Smooth muscle cell (in vitro differentiated cells): ENCODE measurements around the gene LRRC2. TPM values are rescaled to one million over a fixed set of nuclear protein-coding genes. Genes with fewer than 3 reads are reported as not detected.

ENCODE experiments used
- DNase-seq: peaks from one replicate; lab custom pipeline; 2025; ENCODE audit not compliant: unreplicated experiment; lab: John Stamatoyannopoulos, UW
- H2AFZ ChIP-seq: fragments of 200-600 bp; sonication (generic); 2 replicates; pipeline ENCODE4 v1.6.0; 2016; ENCODE audit warnings: antibody characterized with exemption, low read depth, mild to moderate bottlenecking
- H3F3A ChIP-seq: fragments of 200-600 bp; sonication (generic); 2 replicates; pipeline ENCODE4 v1.6.0; 2017; ENCODE audit warnings: antibody characterized with exemption, low read depth
- H3K27ac ChIP-seq: fragments of 200-600 bp; sonication (generic); 2 replicates; pipeline ENCODE4 v1.5.1; 2016; ENCODE audit warnings: low read depth, mild to moderate bottlenecking
- H3K27me3 ChIP-seq: fragments of 200-600 bp; sonication (generic); 2 replicates; pipeline ENCODE4 v1.6.1; 2016; ENCODE audit warnings: low read depth, mild to moderate bottlenecking
- H3K36me3 ChIP-seq: fragments of 200-600 bp; sonication (generic); 2 replicates; pipeline ENCODE4 v1.5.1; 2016; ENCODE audit warnings: low read depth
- H3K4me1 ChIP-seq: fragments of 200-600 bp; sonication (generic); 2 replicates; pipeline ENCODE4 v1.5.1; 2016; ENCODE audit warnings: low read depth
- H3K4me2 ChIP-seq: fragments of 200-600 bp; sonication (generic); 2 replicates; pipeline ENCODE4 v1.6.0; 2016; ENCODE audit warnings: mild to moderate bottlenecking
- H3K4me3 ChIP-seq: fragments of 200-600 bp; sonication (generic); 2 replicates; pipeline ENCODE4 v1.5.1; 2016; ENCODE audit warnings: mild to moderate bottlenecking
- H3K79me2 ChIP-seq: fragments of 200-600 bp; sonication (generic); 2 replicates; pipeline ENCODE4 v1.6.0; 2016; ENCODE audit warnings: low read depth, mild to moderate bottlenecking
- H3K9ac ChIP-seq: fragments of 200-600 bp; sonication (generic); 2 replicates; pipeline ENCODE4 v1.6.0; 2016; ENCODE audit warnings: low read depth
- H3K9me3 ChIP-seq: fragments of 200-600 bp; sonication (generic); replicated peaks from 2 replicates; pipeline ENCODE4 v1.5.1; 2016; ENCODE audit warnings: low read depth
- H4K20me1 ChIP-seq: fragments of 200-600 bp; sonication (generic); 2 replicates; pipeline ENCODE4 v1.6.0; 2016; ENCODE audit warnings: low read depth
- WGBS: methylation state at CpG from one replicate; pipeline ENCODE4 v1.1.7; 2016; ENCODE audit warnings: low lambda C conversion rate; 5-methylcytosine and 5-hydroxymethylcytosine counted together
- polyA plus RNA-seq: library from polyadenylated mRNA; unstranded; fragments of >200 nt; fragmentation: Nextera tagmentation; extraction: Ambion mirVana; gene quantifications from 2 replicates; pipeline ENCODE4 v1.2.1, GENCODE V29; 2016
- total RNA-seq: library from RNA; depleted of rRNA; stranded (reverse); fragments of >200 nt; gene quantifications from 2 replicates; pipeline ENCODE4 v1.2.3, GENCODE V29; 2014
- TF ChIP-seq, protein P1 (sequence below): fragments of 200-600 bp; sonication (generic); IDR thresholded peaks from 2 replicates; pipeline ENCODE4 v1.5.1; 2017; ENCODE audit warnings: borderline replicate concordance, mild to moderate bottlenecking, antibody characterized with exemption; ENCODE audit not compliant: insufficient read depth, poor library complexity, severe bottlenecking

LRRC2 gene
- total and polyA plus RNA-seq, 2 experiments from 2014 or later = 2.0 to 2.7 TPM

DNA sequence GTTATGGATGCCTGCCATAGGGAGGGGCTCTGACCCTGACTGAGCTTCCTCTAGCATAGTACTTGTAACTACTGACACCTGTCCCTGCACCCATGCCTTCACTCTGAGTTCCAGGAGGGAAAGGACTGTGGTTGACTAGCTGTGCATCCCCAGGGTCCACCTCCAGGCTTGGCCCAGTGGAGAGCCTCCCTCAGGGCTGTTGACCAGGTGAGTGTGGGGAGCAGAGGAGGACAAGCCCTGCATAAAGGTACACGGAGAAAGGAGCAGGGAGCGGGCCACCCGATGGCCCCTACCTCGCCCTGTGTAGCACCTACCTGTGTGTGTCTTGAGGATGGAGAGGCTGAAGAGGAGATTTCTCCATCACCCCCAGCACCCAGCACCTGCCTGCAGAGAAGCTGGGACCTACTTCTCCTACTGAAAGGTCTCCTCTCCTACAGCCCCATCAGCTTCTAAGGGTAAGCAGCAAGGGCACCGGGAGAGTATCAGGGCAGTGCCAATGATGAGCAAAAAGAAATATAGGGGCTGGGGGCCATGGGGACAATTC is 94.7 kb downstream of the LRRC2 start:
- Histone ChIP-seq H3K27ac (no peak overlapping the region), H3K9me3 (no peaks in the 10 kb centered on the region), H3K9ac (no peak overlapping the region), H2AFZ (no peak overlapping the region), H4K20me1 (no peaks in the 10 kb centered on the region), H3F3A (no peaks in the 10 kb centered on the region), H3K4me3 (no peak overlapping the region), H3K79me2 (no peaks in the 10 kb centered on the region), H3K4me2 (no peak overlapping the region), H3K36me3 (no peaks in the 10 kb centered on the region), H3K4me1 (no peaks in the 10 kb centered on the region), H3K27me3 (peaks cover 3% of the 10 kb centered on the region)
- DNase-seq = no peak
- TF ChIP-seq, protein P1, sequence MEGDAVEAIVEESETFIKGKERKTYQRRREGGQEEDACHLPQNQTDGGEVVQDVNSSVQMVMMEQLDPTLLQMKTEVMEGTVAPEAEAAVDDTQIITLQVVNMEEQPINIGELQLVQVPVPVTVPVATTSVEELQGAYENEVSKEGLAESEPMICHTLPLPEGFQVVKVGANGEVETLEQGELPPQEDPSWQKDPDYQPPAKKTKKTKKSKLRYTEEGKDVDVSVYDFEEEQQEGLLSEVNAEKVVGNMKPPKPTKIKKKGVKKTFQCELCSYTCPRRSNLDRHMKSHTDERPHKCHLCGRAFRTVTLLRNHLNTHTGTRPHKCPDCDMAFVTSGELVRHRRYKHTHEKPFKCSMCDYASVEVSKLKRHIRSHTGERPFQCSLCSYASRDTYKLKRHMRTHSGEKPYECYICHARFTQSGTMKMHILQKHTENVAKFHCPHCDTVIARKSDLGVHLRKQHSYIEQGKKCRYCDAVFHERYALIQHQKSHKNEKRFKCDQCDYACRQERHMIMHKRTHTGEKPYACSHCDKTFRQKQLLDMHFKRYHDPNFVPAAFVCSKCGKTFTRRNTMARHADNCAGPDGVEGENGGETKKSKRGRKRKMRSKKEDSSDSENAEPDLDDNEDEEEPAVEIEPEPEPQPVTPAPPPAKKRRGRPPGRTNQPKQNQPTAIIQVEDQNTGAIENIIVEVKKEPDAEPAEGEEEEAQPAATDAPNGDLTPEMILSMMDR = no peak
- 92% methylated on average over 5 of the region's 5 CpGs for WGBS

DNA sequence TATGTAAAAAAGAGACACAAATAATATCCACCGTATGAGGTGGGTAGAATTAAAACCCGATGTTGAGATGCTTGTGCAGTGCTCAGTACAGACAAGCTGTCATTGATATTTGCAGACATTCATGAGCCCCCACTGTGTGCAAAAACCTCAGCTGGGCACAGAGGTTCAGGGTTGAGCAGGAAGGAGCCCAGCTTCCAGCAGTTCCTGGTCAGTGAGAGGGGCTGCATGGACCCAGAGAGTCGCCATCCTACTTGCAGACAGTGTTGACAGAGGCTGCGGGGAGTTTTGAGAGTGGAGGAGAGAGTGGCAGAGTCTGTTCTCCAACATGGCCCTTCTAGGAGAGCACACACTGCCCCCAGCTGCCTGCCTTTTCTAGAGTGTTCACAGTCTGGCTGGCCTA is 95.3 kb downstream of the LRRC2 start:
- no peaks in the 10 kb centered on the region for H3K9me3 ChIP-seq
- H3K79me2 ChIP-seq = no peaks in the 10 kb centered on the region
- no peak overlapping the region for H3K27ac ChIP-seq
- H3K9ac ChIP-seq = no peak overlapping the region
- WGBS = 95% methylated on average over 4 of the region's 4 CpGs
- no peak for DNase-seq
- H4K20me1 ChIP-seq = no peaks in the 10 kb centered on the region
- H3K36me3 ChIP-seq = no peaks in the 10 kb centered on the region
- TF ChIP-seq, protein P1 = no peak
- no peak overlapping the region for H2AFZ ChIP-seq
- no peak overlapping the region for H3K4me3 ChIP-seq
- no peaks in the 10 kb centered on the region for H3K4me1 ChIP-seq
- H3K27me3 ChIP-seq = peaks cover 8% of the 10 kb centered on the region
- H3F3A ChIP-seq = no peaks in the 10 kb centered on the region
- no peak overlapping the region for H3K4me2 ChIP-seq

DNA sequence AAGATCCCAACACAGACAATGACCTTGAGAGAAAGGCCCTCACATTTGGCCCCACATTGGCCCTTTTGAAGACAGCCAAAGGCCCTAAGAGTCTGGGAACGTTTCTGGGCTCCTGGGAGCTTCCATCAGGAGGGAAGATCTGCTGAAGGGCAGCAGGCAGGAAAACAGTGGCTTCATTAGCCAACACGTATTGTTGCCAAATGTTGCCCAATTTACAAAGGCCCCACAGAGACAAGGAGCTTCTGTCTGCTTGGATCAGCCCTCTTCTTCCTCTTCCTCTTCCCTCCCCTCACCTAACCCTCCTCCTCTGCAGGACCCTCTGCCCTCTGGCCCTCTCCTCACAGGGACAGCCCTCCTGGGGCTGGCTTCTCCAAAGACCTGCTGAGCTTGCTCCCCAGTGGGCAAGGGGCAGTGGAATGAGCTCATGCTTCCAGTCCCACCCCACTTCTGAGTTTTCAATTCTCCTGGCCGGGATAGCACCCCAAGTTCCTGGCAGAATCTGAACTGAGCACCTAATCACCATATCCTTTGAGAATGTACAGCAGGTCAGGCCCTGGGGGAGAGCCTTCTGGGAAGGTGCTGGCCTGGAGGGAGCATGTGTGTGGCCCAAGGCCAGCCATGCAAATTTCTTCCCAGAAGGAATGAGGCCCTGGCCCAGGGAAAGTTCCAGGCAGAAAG is 96.3 kb downstream of the LRRC2 start:
- no peaks in the 10 kb centered on the region for H3F3A ChIP-seq
- H3K36me3 ChIP-seq = no peaks in the 10 kb centered on the region
- no peaks in the 10 kb centered on the region for H3K79me2 ChIP-seq
- H3K9me3 ChIP-seq = no peaks in the 10 kb centered on the region
- no peaks in the 10 kb centered on the region for H4K20me1 ChIP-seq
- TF ChIP-seq, protein P1 = no peak
- H2AFZ ChIP-seq = no peak overlapping the region
- H3K4me1 ChIP-seq = no peaks in the 10 kb centered on the region
- no peak overlapping the region for H3K27ac ChIP-seq
- 85% methylated on average over 3 of the region's 3 CpGs for WGBS
- no peak for DNase-seq
- no peak overlapping the region for H3K9ac ChIP-seq
- no peak overlapping the region for H3K4me3 ChIP-seq
- H3K4me2 ChIP-seq = no peak overlapping the region
- H3K27me3 ChIP-seq = peaks cover 18% of the 10 kb centered on the region
